Measurements from ENCODE around the gene MAML1.

MAML1 gene

DNA sequence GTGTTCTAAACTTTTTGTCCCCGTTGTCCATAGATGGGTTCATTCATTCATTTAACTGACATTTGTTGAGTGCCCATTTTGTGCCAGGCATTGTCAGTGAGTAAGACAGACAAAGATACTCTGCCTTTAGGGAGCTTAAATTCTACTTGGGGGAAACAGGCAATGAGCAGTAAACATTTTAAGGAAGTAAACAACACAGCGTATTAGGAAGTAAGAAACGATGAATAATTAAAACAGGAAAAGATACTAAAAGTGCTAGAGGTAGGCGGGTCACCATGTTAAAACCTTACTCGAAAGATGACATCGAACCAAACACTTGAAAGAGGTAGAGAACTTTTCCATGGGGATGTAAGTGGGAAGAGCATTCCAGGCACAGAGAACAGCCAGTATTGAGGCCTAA is 5.5 kb upstream of the MAML1 start:
- TF ChIP-seq, protein P1, sequence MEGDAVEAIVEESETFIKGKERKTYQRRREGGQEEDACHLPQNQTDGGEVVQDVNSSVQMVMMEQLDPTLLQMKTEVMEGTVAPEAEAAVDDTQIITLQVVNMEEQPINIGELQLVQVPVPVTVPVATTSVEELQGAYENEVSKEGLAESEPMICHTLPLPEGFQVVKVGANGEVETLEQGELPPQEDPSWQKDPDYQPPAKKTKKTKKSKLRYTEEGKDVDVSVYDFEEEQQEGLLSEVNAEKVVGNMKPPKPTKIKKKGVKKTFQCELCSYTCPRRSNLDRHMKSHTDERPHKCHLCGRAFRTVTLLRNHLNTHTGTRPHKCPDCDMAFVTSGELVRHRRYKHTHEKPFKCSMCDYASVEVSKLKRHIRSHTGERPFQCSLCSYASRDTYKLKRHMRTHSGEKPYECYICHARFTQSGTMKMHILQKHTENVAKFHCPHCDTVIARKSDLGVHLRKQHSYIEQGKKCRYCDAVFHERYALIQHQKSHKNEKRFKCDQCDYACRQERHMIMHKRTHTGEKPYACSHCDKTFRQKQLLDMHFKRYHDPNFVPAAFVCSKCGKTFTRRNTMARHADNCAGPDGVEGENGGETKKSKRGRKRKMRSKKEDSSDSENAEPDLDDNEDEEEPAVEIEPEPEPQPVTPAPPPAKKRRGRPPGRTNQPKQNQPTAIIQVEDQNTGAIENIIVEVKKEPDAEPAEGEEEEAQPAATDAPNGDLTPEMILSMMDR (IDR thresholded peaks at IDR 0.05; ENCODE audit: low read depth, low read length): no peak
- no peak overlapping the region for H3K4me3 ChIP-seq (replicated peaks in 1 of 2; ENCODE audit: low read depth in 2 of 2, low read length in 2 of 2)
- DNase-seq (ENCODE audit: low read depth in 2 of 2): no peak

DNA sequence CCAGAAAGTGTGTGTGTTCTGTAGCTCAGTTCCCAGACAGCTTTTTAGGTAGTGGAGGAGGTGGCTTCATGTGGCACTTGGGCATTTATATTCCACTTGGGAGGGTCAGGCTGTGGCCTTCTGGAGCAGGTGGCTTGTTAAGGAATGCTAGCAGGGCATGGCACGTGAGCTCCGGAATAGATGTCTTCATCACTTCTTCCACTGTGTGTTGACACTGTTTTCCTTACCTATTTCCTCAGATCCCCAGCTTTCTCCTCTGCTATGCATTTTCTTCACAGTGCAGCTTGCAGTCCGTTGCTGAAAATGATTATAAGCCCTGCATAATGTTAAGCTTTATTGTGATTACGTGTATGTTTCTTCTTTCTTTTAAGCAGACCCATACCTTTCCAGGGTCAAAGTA is 3.3 kb upstream of the MAML1 start:
- H3K4me3 ChIP-seq (replicated peaks in 1 of 2; ENCODE audit: low read depth in 2 of 2, low read length in 2 of 2): no peak overlapping the region
- TF ChIP-seq, protein P1 (IDR thresholded peaks at IDR 0.05; ENCODE audit: low read depth, low read length): no peak
- DNase-seq (ENCODE audit: low read depth in 2 of 2): no peak

DNA sequence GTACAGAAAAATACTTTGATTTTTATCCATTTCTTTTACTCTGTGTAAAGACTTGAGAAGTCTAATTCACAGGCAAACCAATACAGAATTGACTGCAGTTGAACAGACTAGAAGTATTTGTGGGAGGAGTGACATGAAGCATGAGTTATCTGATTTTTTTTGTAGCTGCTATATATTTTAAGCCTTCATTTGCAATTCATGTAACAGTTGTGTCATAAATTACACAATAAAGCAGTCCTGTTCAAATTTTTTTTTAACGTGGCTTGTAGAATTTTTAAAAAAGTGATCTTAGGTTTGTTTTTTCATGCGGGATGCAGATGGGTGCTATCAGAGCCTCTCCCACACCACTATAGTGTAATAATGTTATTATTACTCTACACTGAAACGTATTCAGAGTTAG is 2.9 kb upstream of the MAML1 start:
- H3K4me3 ChIP-seq (replicated peaks in 1 of 2; ENCODE audit: low read depth in 2 of 2, low read length in 2 of 2): no peak overlapping the region
- TF ChIP-seq, protein P1 (IDR thresholded peaks at IDR 0.05; ENCODE audit: low read depth, low read length): no peak
- no peak for DNase-seq (ENCODE audit: low read depth in 2 of 2)

DNA sequence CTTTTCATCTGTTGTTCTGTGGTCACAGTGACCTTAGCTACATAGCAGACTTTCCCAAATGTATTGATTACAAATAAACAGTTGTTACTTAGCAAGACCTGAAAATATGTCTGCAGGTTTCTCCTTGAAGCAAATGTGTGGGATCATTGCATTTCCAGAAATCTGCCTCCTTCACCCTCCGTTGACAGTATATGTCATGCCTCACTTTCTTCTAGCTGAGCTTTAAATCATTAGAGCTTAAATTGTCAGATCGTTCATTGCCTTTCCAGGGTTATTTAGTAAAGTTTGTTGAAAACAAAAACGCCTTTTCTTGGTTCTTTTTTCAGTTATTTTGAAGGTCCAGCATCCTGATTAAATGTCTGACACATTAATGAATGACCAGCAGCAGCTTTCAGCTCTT is 2.3 kb upstream of the MAML1 start:
- no peak for DNase-seq (ENCODE audit: low read depth in 2 of 2)
- TF ChIP-seq, protein P1 (IDR thresholded peaks at IDR 0.05; ENCODE audit: low read depth, low read length): no peak
- no peak overlapping the region for H3K4me3 ChIP-seq (replicated peaks in 1 of 2; ENCODE audit: low read depth in 2 of 2, low read length in 2 of 2)

DNA sequence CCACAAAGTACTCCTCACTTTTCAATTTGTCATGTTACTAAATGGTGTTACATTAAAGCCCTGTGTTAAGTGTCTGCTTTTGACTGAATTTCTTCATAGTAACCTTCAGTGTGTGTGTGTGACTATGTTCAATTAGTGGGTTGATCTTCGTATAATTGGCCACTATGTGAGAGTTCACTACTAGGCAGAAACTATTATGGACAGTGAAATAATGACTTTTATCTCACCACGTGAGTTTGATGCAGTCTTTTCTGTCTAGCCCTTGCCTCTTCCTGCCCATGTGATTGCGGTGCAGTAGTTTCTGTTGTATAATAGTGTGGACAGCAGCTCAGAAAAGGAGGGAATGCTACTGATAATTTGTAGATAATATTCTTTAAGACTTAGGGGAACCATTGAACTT is 1.8 kb upstream of the MAML1 start:
- DNase-seq (ENCODE audit: low read depth in 2 of 2): peak in 1 of 2 donors; percentile 32
- H3K4me3 ChIP-seq (replicated peaks in 1 of 2; ENCODE audit: low read depth in 2 of 2, low read length in 2 of 2): no peak overlapping the region
- TF ChIP-seq, protein P1 (IDR thresholded peaks at IDR 0.05; ENCODE audit: low read depth, low read length): no peak

DNA sequence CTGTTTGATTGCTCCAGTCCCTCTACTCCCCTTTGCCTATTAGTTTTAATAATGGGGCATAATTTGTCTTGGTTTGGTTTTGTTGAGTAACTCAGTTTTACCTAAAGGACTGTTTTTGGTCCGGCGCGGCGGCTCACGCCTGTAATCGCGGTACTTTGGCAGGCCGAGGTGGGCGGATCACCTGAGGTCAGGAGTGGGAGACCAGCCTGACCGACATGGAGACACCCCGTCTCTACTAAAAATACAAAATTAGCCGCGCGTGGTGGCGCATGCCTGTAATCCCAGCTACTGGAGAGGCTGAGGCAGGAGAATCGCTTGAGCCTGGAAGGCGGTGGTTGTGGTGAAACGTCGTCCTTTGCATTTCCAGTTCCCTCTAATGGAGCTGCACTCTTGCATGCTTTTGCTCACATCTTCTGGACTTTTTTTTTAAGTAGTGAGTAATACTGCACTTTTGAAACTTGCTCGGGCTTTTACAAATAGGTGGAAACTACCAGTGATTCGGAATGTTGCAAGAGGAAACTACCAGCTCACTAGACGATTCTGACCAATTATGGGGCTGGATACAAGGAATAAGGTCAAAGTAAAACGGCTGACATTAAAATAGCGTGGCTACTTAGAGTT is 721 bp upstream of the MAML1 start:
- DNase-seq (ENCODE audit: low read depth in 2 of 2): peak; percentile 87 to 96
- H3K4me3 ChIP-seq (replicated peaks in 1 of 2; ENCODE audit: low read depth in 2 of 2, low read length in 2 of 2): peak overlapping the region; percentile 25 to 40
- TF ChIP-seq, protein P1 (IDR thresholded peaks at IDR 0.05; ENCODE audit: low read depth, low read length): no peak

Data from cardiac fibroblast (primary cell).